AG09319 (cell line): ENCODE measurements around the gene CFI.

ENCODE experiments used
- DNase-seq: peaks from one replicate; pipeline ENCODE4 v3.0.0-alpha.2; 2010; ENCODE audit warnings: low read depth; ENCODE audit errors: extremely low read depth
- TF ChIP-seq, protein P1 (sequence below): IDR thresholded peaks from 2 replicates; pipeline ENCODE4 v1.5.1; 2011; ENCODE audit warnings: low read depth, mild to moderate bottlenecking, inconsistent platforms, low read length, moderate library complexity

The CFI gene

DNA sequence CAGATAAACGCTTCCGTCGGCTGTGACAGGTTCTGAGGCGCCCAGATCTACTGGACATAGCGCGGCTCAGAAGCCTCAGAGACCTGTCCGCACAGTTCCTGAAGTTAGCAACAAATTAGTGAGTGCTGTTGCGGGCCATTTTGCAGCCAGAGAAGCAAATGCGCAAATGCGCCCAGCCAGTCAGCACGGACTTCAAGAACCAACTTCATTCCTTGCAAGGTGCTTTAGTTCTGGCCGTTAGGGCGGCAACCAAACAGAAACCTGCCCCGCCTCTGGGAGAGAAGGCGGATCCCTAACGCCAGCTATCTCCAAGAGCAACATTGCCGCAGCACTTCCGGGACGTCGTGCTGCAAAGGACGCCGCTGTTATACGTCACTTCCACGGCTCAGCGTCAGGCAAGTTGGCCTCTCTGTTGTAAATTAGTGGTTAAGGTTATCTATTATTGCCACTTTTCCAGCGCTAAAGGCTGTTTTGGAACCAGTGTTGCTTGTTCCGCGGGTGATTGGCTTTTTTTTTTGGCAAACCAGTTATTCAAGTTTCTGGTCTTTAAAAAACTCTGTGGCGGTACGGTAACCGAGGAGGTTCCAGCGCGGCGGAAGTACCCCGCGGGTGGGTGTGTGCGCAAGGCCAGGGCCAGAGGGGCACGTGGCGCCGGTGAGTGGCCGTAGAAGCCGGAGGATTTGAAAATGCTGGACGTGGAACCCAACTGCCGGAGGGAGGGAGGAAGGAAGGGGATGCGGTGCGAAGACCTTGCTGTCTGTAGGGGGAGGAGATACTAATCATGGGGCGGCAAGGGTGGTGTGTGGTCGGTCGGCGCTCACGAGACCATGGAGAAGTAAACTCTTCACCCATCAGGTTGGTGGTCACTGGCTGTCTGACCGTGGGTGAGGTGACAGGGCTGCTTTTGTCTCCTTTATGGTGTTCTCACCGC is 13.6 kb upstream of the CFI start, which contains the start of gene GAR1:
Gene GAR1 (plus strand): TSS at position 612 of the 931 bp plus-strand sequence. CDS start 403 bp downstream, outside the sequence.
- DNase-seq, result peak; percentile 61
- TF ChIP-seq, protein P1, sequence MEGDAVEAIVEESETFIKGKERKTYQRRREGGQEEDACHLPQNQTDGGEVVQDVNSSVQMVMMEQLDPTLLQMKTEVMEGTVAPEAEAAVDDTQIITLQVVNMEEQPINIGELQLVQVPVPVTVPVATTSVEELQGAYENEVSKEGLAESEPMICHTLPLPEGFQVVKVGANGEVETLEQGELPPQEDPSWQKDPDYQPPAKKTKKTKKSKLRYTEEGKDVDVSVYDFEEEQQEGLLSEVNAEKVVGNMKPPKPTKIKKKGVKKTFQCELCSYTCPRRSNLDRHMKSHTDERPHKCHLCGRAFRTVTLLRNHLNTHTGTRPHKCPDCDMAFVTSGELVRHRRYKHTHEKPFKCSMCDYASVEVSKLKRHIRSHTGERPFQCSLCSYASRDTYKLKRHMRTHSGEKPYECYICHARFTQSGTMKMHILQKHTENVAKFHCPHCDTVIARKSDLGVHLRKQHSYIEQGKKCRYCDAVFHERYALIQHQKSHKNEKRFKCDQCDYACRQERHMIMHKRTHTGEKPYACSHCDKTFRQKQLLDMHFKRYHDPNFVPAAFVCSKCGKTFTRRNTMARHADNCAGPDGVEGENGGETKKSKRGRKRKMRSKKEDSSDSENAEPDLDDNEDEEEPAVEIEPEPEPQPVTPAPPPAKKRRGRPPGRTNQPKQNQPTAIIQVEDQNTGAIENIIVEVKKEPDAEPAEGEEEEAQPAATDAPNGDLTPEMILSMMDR, result no peak

DNA sequence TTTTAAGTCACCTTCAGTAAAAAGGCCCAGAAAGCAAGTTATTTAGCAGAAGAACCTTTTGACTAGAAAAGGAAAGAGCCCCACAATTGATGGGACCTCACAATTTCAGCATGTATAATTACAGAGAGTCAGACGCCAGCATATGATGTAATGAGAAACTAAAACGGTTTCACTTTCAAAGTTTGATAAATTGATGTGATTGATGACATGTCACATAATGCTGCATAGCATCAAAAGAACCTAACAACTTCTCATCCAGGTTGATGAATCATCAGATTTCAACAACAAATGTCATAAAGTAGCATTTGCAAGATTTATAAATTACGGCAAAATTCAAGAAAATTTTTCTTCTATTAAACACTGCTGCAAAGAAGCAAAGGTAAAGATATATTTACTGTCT is 9.9 kb upstream of the CFI start:
- TF ChIP-seq, protein P1, result no peak
- DNase-seq, result no peak

DNA sequence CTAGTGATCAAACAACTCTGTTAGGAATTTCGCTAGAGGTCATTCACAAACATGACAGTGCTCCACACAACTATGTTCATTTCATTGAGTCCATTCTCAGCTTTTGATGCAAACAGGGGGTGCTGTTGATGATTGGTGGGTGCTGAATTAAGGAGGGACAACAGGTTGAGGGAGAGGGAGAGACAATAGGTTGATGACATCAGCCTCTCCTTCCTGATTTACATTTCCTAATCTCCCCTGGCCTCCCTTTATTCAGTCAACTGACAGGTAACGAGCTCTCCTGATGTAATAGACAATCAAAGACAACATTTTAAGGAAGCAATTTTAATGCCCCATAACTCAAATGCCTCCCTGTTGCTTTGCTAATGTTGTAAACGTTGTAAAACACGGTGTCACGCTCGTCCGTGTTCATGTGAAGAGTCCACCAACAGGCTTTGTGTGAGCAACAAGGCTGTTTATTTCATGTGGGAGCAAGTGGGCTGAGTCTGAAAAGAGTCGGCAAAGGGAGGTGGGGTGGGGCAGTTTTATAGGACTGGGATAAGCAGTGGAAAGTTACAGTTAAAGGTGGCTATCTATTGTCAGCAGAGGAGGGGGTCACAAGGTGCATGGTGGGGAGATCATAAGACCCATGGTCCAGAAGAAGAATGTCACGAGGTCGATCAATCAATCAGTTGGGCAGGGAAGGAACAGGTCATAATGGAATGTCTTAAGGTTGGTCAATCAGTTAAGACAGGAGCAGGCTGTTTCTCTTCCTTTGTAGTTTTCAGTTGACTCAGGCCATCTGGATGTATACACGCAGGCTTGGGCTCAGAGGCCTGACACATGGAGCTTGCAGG is 9.0 kb upstream of the CFI start:
- TF ChIP-seq, protein P1, result no peak
- DNase-seq, result no peak

DNA sequence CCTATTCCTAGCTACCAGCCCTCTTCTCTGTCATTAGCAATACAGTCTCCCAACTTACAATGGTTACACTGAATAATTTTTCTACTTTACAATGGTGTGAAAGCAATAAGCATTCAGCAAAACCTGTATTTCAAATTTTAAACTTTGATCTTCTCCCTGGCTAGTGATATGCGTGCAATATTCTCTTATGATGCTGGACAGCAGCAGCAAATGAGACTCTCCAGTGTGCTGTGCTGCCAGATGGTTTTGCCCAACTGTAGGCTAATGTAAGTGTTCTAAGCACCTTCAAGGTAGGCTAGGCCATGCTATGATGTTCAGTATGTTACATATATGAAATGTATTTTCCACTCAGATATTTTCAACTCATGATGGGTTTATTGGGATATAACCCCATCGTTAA is 7.9 kb upstream of the CFI start:
- TF ChIP-seq, protein P1, result no peak
- no peak for DNase-seq

DNA sequence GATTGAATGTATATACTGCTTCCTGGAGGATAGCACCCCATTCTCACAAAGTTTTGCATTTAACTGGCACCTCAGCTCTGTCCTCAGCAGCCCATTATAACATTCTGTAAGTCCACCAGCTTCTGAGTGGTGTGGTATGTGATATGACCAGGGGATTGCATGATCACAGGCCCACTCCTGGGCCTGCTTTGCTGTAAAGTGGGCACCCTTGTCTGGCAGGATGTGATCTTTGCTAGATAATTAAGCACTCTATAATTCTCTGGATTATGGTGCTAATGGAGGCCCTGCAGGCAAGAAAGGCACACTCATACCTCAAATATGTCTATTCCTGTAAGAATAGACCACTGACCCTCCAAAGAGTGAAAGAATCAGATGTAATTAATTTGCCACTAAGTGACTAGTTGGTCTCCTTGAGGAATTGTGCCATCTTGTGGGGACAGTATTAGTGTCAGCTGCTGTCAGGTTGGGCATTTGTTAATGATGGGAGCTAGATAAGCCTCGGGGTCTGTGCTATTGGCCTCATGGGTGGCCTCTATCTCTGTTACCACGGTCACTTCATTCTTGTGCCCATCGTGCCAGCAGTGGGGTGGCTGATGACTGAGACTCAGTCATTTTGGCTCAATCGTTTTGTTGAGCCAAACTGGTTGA is 2.2 kb upstream of the CFI start:
- TF ChIP-seq, protein P1, result peak; percentile 43
- DNase-seq, result no peak

DNA sequence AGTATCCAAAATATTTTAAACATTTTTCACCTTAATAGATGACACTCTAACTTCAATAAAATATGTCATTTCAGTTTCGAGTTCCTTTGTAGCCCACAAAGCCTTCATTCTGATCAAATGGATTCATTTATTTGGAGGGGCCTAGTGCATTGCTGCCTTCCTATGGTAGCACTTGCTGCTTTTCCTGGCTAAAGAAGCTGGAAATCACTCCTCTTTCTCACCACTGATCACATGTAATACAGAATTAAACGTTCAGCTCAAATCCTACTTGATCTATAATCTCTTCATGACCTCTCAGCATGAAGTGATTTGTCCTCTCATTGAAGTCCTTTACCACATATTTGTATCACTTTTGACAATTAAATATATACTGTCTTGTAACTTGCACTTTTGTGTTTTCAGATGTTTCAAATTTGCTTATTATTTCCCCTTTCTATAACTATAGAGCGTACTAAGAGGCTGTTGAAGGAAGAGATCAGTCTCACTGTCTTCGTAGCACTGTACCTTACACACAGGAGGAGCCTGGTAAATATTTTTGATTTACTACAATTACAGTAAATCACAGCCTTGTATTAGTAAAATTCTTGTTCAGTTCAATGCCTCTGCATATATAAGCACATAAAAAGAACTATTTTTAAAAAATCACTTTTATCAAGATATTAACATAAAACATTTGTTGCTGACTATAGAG is 555 bp downstream of the CFI start:
- TF ChIP-seq, protein P1, result no peak
- DNase-seq, result no peak
